Tibial nerve (tissue), 4 donors: Measurements from ENCODE around the gene FAM241A. TPM values are rescaled to one million over a fixed set of nuclear protein-coding genes. Genes with fewer than 3 reads are reported as not detected.

ENCODE experiments used
- DNase-seq, 2 donors: peaks; one replicate each; pipeline ENCODE4 v3.0.0-alpha.2; 2019; ENCODE audit warnings: low spot score in 2 of 2
- H3K27ac ChIP-seq, 4 donors: fragments of 200-600 bp; sonication (generic) in 3 of 4; one replicate each; pipeline ENCODE4 v1.5.1; 2017 to 2019; ENCODE audit warnings: mild to moderate bottlenecking in 1 of 4
- H3K27me3 ChIP-seq, 2 donors: fragments of 200-600 bp; sonication (generic) in 1 of 2; one replicate each; pipeline versions ENCODE4 v1.5.1 to v1.6.0; 2017 to 2019
- H3K36me3 ChIP-seq, 3 donors: fragments of 200-600 bp; sonication (generic); one replicate each; pipeline ENCODE4 v1.5.1; 2018 to 2019
- H3K4me1 ChIP-seq, 4 donors: fragments of 200-600 bp; sonication (generic) in 3 of 4; one replicate each; pipeline ENCODE4 v1.5.1; 2017 to 2019
- H3K4me3 ChIP-seq, 4 donors: fragments of 200-600 bp; sonication (generic) in 3 of 4; one replicate each; pipeline ENCODE4 v1.5.1; 2017 to 2019; ENCODE audit warnings: mild to moderate bottlenecking in 1 of 4, moderate library complexity in 1 of 4
- H3K9me3 ChIP-seq, 4 donors: fragments of 200-600 bp; sonication (generic) in 3 of 4; one replicate each; pipeline ENCODE4 v1.5.1; 2017 to 2019
- EP300 ChIP-seq, 2 donors: sonication (generic); formaldehyde crosslinking; IDR thresholded peaks; one replicate each; pipeline ENCODE4 v1.6.1; 2017; ENCODE audit warnings: antibody characterized with exemption in 2 of 2, mild to moderate bottlenecking in 1 of 2
- POLR2A ChIP-seq, 2 donors: fragments of 450-650 bp; IDR thresholded peaks; one replicate each; pipeline ENCODE4 v1.6.1; 2017; ENCODE audit warnings: antibody characterized with exemption in 2 of 2, mild to moderate bottlenecking in 2 of 2, moderate library complexity in 2 of 2
- WGBS, 2 donors: methylation state at CpG; one replicate each; pipeline ENCODE4 v1.1.5; 2018; 5-methylcytosine and 5-hydroxymethylcytosine counted together
- total RNA-seq, 4 donors: library from RNA; depleted of rRNA; stranded (reverse); fragments of >200 nt; gene quantifications; one replicate each; pipeline ENCODE4 v1.1.0, GENCODE V29; 2016
- TF ChIP-seq, protein P1 (sequence below), 5 experiments: fragments of 200-600 bp in 3 of 5; fragments of 450-650 bp in 2 of 5; sonication (generic) in 3 of 5; IDR thresholded peaks; one replicate each; pipeline ENCODE4 v1.5.1; 2016 to 2019; ENCODE audit warnings: antibody characterized with exemption in 5 of 5, mild to moderate bottlenecking in 3 of 5, moderate library complexity in 2 of 5

The FAM241A gene
- total RNA-seq, 4 donors from 2014 or later, result 2.4 to 4.8 (median 2.9) TPM

GRCh38 chr4:112213856-112214255 is 68.6 kb downstream of the FAM241A start:
- Histone ChIP-seq H3K27me3 (no peaks in the 10 kb centered on the region), H3K27ac (no peak overlapping the region), H3K9me3 (no peaks in the 10 kb centered on the region), H3K36me3 (no peaks in the 10 kb centered on the region), H3K4me3 (no peak overlapping the region), H3K4me1 (no peaks in the 10 kb centered on the region)
- WGBS, 2 donors, result 76 to 81% methylated on average over 3 of the region's 3 CpGs
- no peak for DNase-seq
- TF ChIP-seq EP300 (IDR thresholded peaks at IDR 0.05) (no peak), POLR2A (IDR thresholded peaks at IDR 0.05) (no peak)
- TF ChIP-seq, protein P1, sequence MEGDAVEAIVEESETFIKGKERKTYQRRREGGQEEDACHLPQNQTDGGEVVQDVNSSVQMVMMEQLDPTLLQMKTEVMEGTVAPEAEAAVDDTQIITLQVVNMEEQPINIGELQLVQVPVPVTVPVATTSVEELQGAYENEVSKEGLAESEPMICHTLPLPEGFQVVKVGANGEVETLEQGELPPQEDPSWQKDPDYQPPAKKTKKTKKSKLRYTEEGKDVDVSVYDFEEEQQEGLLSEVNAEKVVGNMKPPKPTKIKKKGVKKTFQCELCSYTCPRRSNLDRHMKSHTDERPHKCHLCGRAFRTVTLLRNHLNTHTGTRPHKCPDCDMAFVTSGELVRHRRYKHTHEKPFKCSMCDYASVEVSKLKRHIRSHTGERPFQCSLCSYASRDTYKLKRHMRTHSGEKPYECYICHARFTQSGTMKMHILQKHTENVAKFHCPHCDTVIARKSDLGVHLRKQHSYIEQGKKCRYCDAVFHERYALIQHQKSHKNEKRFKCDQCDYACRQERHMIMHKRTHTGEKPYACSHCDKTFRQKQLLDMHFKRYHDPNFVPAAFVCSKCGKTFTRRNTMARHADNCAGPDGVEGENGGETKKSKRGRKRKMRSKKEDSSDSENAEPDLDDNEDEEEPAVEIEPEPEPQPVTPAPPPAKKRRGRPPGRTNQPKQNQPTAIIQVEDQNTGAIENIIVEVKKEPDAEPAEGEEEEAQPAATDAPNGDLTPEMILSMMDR (IDR thresholded peaks at IDR 0.05), result no peak

DNA sequence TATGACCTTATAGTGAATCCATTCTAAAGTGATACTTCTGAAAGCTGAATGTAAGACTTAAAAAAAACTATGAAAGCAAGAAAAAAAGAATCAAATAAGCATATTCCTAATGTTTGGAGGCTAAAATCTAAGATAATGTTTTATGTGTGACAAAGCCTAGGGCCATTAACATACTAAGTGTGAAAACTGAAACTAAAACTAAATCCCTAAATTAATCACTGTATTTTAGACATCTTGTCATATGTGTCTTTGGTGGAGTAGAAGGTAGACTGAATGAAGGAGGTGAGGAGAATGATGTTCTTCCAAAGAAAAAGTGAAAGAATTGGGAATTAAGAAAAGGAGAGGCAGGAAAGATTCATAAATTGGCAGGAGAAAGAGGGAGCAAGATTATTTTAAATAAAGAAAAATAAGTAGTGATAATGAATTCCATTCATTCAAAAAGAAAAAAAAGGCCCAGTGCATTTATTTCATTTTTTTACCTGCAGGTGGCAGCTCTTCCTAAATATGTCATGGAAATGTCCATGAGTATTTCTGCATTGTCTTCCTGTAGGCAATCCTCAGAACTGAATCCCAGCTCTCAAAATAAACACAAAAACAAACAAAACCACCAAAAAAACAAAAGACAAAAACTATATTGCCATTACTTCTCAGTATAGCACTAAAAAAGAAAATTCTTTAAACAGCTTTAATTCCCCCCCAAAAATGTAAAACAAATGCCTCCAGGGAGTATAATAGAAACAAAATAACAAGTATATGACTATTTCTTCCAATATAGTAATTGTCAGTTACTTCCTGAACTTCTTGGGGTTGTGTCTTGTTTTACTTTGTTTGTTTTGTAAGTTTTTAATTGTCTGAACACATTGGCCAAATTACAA is 69.4 kb downstream of the FAM241A start:
- no peaks in the 10 kb centered on the region for H3K9me3 ChIP-seq
- H3K36me3 ChIP-seq, result no peaks in the 10 kb centered on the region
- no peak overlapping the region for H3K4me3 ChIP-seq
- no peak overlapping the region for H3K27ac ChIP-seq
- TF ChIP-seq EP300 (IDR thresholded peaks at IDR 0.05), result no peak
- no peak for TF ChIP-seq POLR2A (IDR thresholded peaks at IDR 0.05)
- TF ChIP-seq, protein P1 (IDR thresholded peaks at IDR 0.05), result peak; percentile 26 to 52 (median 44)
- H3K4me1 ChIP-seq, result no peaks in the 10 kb centered on the region
- H3K27me3 ChIP-seq, result no peaks in the 10 kb centered on the region
- no peak for DNase-seq

DNA sequence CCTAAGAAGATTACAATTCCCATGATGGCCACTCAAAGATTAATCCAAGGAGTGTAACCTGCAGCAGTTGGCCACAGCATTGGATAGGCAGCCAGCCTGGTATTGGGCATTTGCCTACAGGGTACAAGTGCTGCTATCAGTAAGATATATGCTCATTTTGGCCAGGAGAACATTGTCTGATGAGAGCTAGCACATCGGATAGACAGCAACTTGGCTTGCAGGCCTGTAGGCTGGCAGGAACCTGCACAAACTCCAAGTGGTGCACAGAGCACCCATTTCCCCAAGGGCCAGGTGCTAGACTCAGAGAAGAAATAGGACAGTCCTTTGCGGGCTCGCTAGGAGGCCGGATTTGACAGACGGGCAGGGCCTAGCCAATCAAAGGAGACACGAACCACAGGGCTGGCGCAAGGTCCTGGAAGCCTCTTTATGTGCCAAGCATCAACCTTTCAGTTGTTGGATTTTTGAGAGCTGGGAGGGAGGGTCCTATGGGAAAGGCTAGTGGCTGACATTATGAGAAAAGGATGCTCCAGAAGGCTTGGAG is 74.6 kb downstream of the FAM241A start:
- TF ChIP-seq, protein P1 (IDR thresholded peaks at IDR 0.05), result no peak
- no peak for TF ChIP-seq POLR2A (IDR thresholded peaks at IDR 0.05)
- TF ChIP-seq EP300 (IDR thresholded peaks at IDR 0.05), result no peak
- WGBS, 2 donors, result 83 to 93% methylated on average over 7 of the region's 7 CpGs
- H3K27me3 ChIP-seq, result no peaks in the 10 kb centered on the region
- no peaks in the 10 kb centered on the region for H3K9me3 ChIP-seq
- no peak overlapping the region for H3K4me3 ChIP-seq
- DNase-seq, result no peak
- H3K4me1 ChIP-seq, result no peaks in the 10 kb centered on the region
- no peaks in the 10 kb centered on the region for H3K36me3 ChIP-seq
- H3K27ac ChIP-seq, result no peak overlapping the region

- DNase-seq, result no peak
- H3K9me3 ChIP-seq, result no peaks in the 10 kb centered on the region
- no peak overlapping the region for H3K27ac ChIP-seq
- TF ChIP-seq, protein P1 (IDR thresholded peaks at IDR 0.05), result no peak
- no peak for TF ChIP-seq EP300 (IDR thresholded peaks at IDR 0.05)
- no peak for TF ChIP-seq POLR2A (IDR thresholded peaks at IDR 0.05)
- H3K27me3 ChIP-seq, result no peaks in the 10 kb centered on the region
- no peaks in the 10 kb centered on the region for H3K4me1 ChIP-seq
- no peak overlapping the region for H3K4me3 ChIP-seq
- H3K36me3 ChIP-seq, result no peaks in the 10 kb centered on the region
- WGBS, 2 donors, result 92 to 93% methylated on average over 31 to 43 of the region's 43 CpGs
Observed at GRCh38 chr4:112222219-112222955, 77.1 kb downstream of the FAM241A start.

- Histone ChIP-seq H3K4me3 (no peak overlapping the region), H3K4me1 (peaks cover 0 to 4% (median 2%) of the 10 kb centered on the region in 4 donors), H3K9me3 (no peaks in the 10 kb centered on the region), H3K27ac (no peak overlapping the region), H3K36me3 (no peaks in the 10 kb centered on the region), H3K27me3 (no peaks in the 10 kb centered on the region)
- WGBS, 2 donors, result 55 to 62% methylated on average over 4 of the region's 4 CpGs
- DNase-seq, result no peak
- TF ChIP-seq, protein P1 (IDR thresholded peaks at IDR 0.05), result no peak
- TF ChIP-seq POLR2A (IDR thresholded peaks at IDR 0.05) (no peak), EP300 (IDR thresholded peaks at IDR 0.05) (no peak)
Observed at GRCh38 chr4:112225157-112225556, 79.9 kb downstream of the FAM241A start.
